GM23248 (cell line): Measurements from ENCODE around the gene TNNT2.

Source experiments
- EZH2 ChIP-seq: fragments of 200-600 bp; sonication (generic); IDR thresholded peaks from 2 replicates; pipeline ENCODE4 v1.6.1; 2018; ENCODE audit warnings: antibody characterized with exemption, mild to moderate bottlenecking; ENCODE audit not compliant: insufficient read depth, poor library complexity, severe bottlenecking
- EZH2phosphoT487 ChIP-seq: fragments of 200-600 bp; sonication (generic); IDR thresholded peaks from 2 replicates; pipeline ENCODE4 v1.6.1; 2018; ENCODE audit warnings: antibody characterized with exemption, moderate library complexity, mild to moderate bottlenecking, low read depth; ENCODE audit not compliant: insufficient read depth

DNA sequence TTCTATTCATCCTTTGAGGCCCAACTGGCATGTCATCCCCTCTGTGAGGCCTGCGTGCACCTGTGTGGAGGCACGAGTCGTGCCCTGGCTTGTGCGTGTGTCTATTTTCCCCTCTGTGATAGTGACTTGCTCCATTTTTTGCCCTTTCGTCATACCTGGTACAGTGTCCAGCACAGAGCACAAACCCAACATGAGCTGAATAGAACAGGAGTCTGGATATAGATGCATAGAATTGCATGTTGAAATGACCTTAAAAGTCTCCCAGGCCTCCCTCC lies 32.5 kb downstream of the TNNT2 start:
- TF ChIP-seq EZH2 (no peak), EZH2phosphoT487 (no peak)
